ENCODE measurements around the gene GRB10.

DNA sequence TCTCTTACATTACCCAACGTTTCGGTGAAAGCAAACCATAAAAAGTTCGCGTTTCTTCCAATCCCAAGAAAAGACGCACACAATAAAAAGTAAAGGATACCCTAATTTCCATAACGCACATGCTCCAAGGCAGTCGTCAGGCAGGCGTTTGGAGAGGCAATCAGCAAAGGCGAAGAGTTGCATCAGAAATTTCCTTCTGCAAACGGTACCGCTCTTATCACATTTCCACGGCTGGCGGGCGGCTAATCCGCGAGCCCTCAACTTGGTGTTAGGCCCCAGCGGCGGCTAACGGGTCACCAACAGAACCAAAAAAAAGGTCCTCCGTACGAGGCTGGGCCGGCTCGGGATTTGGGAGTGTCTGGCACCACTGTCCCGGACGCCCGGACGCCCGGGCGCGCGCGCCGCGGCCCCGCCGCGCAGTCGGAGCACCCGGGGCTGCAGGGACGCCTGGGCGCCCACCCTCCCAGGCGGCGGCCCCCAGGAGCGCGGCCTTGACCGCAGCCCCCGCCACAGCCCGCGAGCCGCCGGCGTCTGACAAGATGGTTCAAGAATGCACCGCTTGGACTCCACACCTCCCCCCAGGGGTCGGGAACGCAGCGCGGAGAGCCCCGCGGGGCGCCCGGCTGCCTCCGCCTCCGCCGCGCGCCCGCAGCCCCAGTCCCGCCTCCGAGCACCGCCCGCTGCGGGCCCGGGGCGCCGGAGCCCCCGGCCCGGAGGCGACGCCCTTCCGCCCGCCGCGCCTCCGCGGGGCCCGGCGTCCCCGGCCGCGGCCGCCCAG is 9.8 kb upstream of the GRB10 start:
- TF ChIP-seq, protein P1, sequence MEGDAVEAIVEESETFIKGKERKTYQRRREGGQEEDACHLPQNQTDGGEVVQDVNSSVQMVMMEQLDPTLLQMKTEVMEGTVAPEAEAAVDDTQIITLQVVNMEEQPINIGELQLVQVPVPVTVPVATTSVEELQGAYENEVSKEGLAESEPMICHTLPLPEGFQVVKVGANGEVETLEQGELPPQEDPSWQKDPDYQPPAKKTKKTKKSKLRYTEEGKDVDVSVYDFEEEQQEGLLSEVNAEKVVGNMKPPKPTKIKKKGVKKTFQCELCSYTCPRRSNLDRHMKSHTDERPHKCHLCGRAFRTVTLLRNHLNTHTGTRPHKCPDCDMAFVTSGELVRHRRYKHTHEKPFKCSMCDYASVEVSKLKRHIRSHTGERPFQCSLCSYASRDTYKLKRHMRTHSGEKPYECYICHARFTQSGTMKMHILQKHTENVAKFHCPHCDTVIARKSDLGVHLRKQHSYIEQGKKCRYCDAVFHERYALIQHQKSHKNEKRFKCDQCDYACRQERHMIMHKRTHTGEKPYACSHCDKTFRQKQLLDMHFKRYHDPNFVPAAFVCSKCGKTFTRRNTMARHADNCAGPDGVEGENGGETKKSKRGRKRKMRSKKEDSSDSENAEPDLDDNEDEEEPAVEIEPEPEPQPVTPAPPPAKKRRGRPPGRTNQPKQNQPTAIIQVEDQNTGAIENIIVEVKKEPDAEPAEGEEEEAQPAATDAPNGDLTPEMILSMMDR (IDR thresholded peaks at IDR 0.05), result no peak
- no peak for TF ChIP-seq ZFX (IDR thresholded peaks at IDR 0.05; ENCODE audit: borderline replicate concordance)
